Smooth muscle cell (in vitro differentiated cells): ENCODE data around the gene SLC25A43. TPM values are rescaled to one million over a fixed set of nuclear protein-coding genes. Genes with fewer than 3 reads are reported as not detected.

ENCODE experiments used
- DNase-seq: peaks from one replicate; lab custom pipeline; 2025; ENCODE audit not compliant: unreplicated experiment; lab: John Stamatoyannopoulos, UW
- H2AFZ ChIP-seq: fragments of 200-600 bp; sonication (generic); 2 replicates; pipeline ENCODE4 v1.6.0; 2016; ENCODE audit warnings: antibody characterized with exemption, low read depth, mild to moderate bottlenecking
- H3F3A ChIP-seq: fragments of 200-600 bp; sonication (generic); 2 replicates; pipeline ENCODE4 v1.6.0; 2017; ENCODE audit warnings: antibody characterized with exemption, low read depth
- H3K27ac ChIP-seq: fragments of 200-600 bp; sonication (generic); 2 replicates; pipeline ENCODE4 v1.5.1; 2016; ENCODE audit warnings: low read depth, mild to moderate bottlenecking
- H3K27me3 ChIP-seq: fragments of 200-600 bp; sonication (generic); 2 replicates; pipeline ENCODE4 v1.6.1; 2016; ENCODE audit warnings: low read depth, mild to moderate bottlenecking
- H3K36me3 ChIP-seq: fragments of 200-600 bp; sonication (generic); 2 replicates; pipeline ENCODE4 v1.5.1; 2016; ENCODE audit warnings: low read depth
- H3K4me1 ChIP-seq: fragments of 200-600 bp; sonication (generic); 2 replicates; pipeline ENCODE4 v1.5.1; 2016; ENCODE audit warnings: low read depth
- H3K4me2 ChIP-seq: fragments of 200-600 bp; sonication (generic); 2 replicates; pipeline ENCODE4 v1.6.0; 2016; ENCODE audit warnings: mild to moderate bottlenecking
- H3K4me3 ChIP-seq: fragments of 200-600 bp; sonication (generic); 2 replicates; pipeline ENCODE4 v1.5.1; 2016; ENCODE audit warnings: mild to moderate bottlenecking
- H3K79me2 ChIP-seq: fragments of 200-600 bp; sonication (generic); 2 replicates; pipeline ENCODE4 v1.6.0; 2016; ENCODE audit warnings: low read depth, mild to moderate bottlenecking
- H3K9ac ChIP-seq: fragments of 200-600 bp; sonication (generic); 2 replicates; pipeline ENCODE4 v1.6.0; 2016; ENCODE audit warnings: low read depth
- H3K9me3 ChIP-seq: fragments of 200-600 bp; sonication (generic); replicated peaks from 2 replicates; pipeline ENCODE4 v1.5.1; 2016; ENCODE audit warnings: low read depth
- H4K20me1 ChIP-seq: fragments of 200-600 bp; sonication (generic); 2 replicates; pipeline ENCODE4 v1.6.0; 2016; ENCODE audit warnings: low read depth
- CTCF ChIP-seq: fragments of 200-600 bp; sonication (generic); IDR thresholded peaks from 2 replicates; pipeline ENCODE4 v1.5.1; 2017; ENCODE audit warnings: borderline replicate concordance, mild to moderate bottlenecking, antibody characterized with exemption; ENCODE audit not compliant: insufficient read depth, poor library complexity, severe bottlenecking
- WGBS: methylation state at CpG from one replicate; pipeline ENCODE4 v1.1.7; 2016; ENCODE audit warnings: low lambda C conversion rate; 5-methylcytosine and 5-hydroxymethylcytosine counted together
- polyA plus RNA-seq: library from polyadenylated mRNA; unstranded; fragments of >200 nt; fragmentation: Nextera tagmentation; extraction: Ambion mirVana; gene quantifications from 2 replicates; pipeline ENCODE4 v1.2.1, GENCODE V29; 2016
- total RNA-seq: library from RNA; depleted of rRNA; stranded (reverse); fragments of >200 nt; gene quantifications from 2 replicates; pipeline ENCODE4 v1.2.3, GENCODE V29; 2014

Gene SLC25A43
- total and polyA plus RNA-seq, 2 experiments from 2014 or later, result 15.4 to 15.6 TPM

DNA sequence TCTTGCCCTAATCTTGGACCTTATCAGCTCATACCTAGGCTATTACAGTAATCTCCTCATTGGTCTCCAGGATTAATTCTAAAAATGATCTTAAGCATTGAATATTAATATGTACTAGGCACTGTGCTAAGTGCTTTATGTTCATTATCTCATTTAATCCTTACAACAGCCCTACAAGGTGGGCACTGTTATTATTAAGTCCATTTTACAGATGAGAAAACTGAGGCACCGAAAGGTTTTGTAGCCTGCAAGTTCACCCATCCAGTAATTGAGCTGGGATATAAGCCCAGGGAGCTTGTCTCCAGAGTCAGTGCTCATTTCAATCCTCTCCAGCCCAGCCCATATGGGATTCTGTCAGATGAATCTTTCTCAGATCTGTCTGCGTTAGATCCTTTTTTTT, 20.8 kb downstream of the SLC25A43 start:
- H3K27ac ChIP-seq, result no peak overlapping the region
- H3K9ac ChIP-seq, result no peak overlapping the region
- H3K4me3 ChIP-seq, result no peak overlapping the region
- no peak overlapping the region for H3K4me2 ChIP-seq
- H2AFZ ChIP-seq, result no peak overlapping the region
- no peak for DNase-seq
- H4K20me1 ChIP-seq, result no peaks in the 10 kb centered on the region
- WGBS, result 87% methylated on average over 2 of the region's 2 CpGs
- H3K27me3 ChIP-seq, result no peaks in the 10 kb centered on the region
- H3K4me1 ChIP-seq, result no peaks in the 10 kb centered on the region
- no peaks in the 10 kb centered on the region for H3K9me3 ChIP-seq
- TF ChIP-seq CTCF, result no peak
- no peaks in the 10 kb centered on the region for H3K79me2 ChIP-seq
- H3K36me3 ChIP-seq, result no peaks in the 10 kb centered on the region
- H3F3A ChIP-seq, result no peaks in the 10 kb centered on the region

- Histone ChIP-seq H3K36me3 (no peaks in the 10 kb centered on the region), H4K20me1 (no peaks in the 10 kb centered on the region), H3K4me3 (no peak overlapping the region), H3K27me3 (no peaks in the 10 kb centered on the region), H2AFZ (no peak overlapping the region), H3K79me2 (no peaks in the 10 kb centered on the region), H3K27ac (no peak overlapping the region), H3K9me3 (no peaks in the 10 kb centered on the region), H3F3A (no peaks in the 10 kb centered on the region), H3K9ac (no peak overlapping the region), H3K4me1 (no peaks in the 10 kb centered on the region), H3K4me2 (no peak overlapping the region)
- no peak for TF ChIP-seq CTCF
- WGBS, result 76% methylated on average over 7 of the region's 7 CpGs
- DNase-seq, result no peak
Measured at GRCh38 chrX:119421016-119421705, 22.0 kb downstream of the SLC25A43 start.

DNA sequence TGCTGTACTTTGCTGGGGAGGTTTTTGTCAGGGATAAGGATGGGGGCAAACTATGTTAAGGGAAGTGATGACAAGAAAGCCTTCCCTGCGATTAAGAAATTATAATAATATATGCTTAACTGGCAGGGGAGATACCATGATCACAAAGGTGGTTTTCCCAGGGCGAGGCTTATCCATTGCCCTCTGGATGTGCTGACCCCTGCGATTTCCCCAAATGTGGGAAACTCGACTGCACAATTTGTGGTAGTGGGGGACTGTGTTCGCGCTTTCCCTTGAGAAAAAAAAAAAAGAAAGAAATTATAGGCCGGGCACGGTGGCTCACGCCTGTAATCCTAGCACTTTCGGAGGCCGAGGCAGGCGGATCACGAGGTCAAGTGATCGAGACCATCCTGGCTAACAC, 24.5 kb downstream of the SLC25A43 start:
- H3K27ac ChIP-seq, result no peak overlapping the region
- H3K9ac ChIP-seq, result no peak overlapping the region
- H2AFZ ChIP-seq, result no peak overlapping the region
- H3K4me2 ChIP-seq, result no peak overlapping the region
- H3K27me3 ChIP-seq, result no peaks in the 10 kb centered on the region
- no peaks in the 10 kb centered on the region for H3K79me2 ChIP-seq
- no peaks in the 10 kb centered on the region for H4K20me1 ChIP-seq
- no peaks in the 10 kb centered on the region for H3K9me3 ChIP-seq
- no peak for TF ChIP-seq CTCF
- no peaks in the 10 kb centered on the region for H3F3A ChIP-seq
- H3K4me1 ChIP-seq, result peaks cover 2% of the 10 kb centered on the region
- no peak for DNase-seq
- no peaks in the 10 kb centered on the region for H3K36me3 ChIP-seq
- WGBS, result 95% methylated on average over 14 of the region's 14 CpGs
- H3K4me3 ChIP-seq, result no peak overlapping the region

GRCh38 chrX:119424999-119425398, 25.9 kb downstream of the SLC25A43 start:
- H3K9ac ChIP-seq, result no peak overlapping the region
- H3K9me3 ChIP-seq, result no peaks in the 10 kb centered on the region
- H3K27me3 ChIP-seq, result no peaks in the 10 kb centered on the region
- H3K36me3 ChIP-seq, result no peaks in the 10 kb centered on the region
- no peaks in the 10 kb centered on the region for H3K79me2 ChIP-seq
- H3K27ac ChIP-seq, result no peak overlapping the region
- H3K4me1 ChIP-seq, result peaks cover 2% of the 10 kb centered on the region
- H4K20me1 ChIP-seq, result no peaks in the 10 kb centered on the region
- no peak overlapping the region for H3K4me2 ChIP-seq
- H3F3A ChIP-seq, result no peaks in the 10 kb centered on the region
- H3K4me3 ChIP-seq, result no peak overlapping the region
- no peak for TF ChIP-seq CTCF
- 63% methylated on average over 6 of the region's 6 CpGs for WGBS
- DNase-seq, result no peak
- H2AFZ ChIP-seq, result no peak overlapping the region
